HEK293T (cell line): ENCODE measurements around the gene CD4.

Source experiments
- ARNT ChIP-seq: fragments of 450-650 bp; IDR thresholded peaks from 2 replicates; pipeline ENCODE4 v1.6.1; 2017; ENCODE audit warnings: mild to moderate bottlenecking
- BHLHE40 ChIP-seq: fragments of 450-650 bp; IDR thresholded peaks from 2 replicates; pipeline ENCODE4 v1.6.1; 2016; ENCODE audit warnings: mild to moderate bottlenecking, moderate library complexity, borderline replicate concordance
- CTBP1 ChIP-seq: fragments of 450-650 bp; IDR thresholded peaks from 2 replicates; pipeline ENCODE4 v1.6.1; 2016; ENCODE audit warnings: borderline replicate concordance
- FOXA1 ChIP-seq: fragments of 450-650 bp; IDR thresholded peaks from 2 replicates; pipeline ENCODE4 v1.6.1; 2016; ENCODE audit warnings: mild to moderate bottlenecking
- FOXK2 ChIP-seq: fragments of 450-650 bp; IDR thresholded peaks from 2 replicates; pipeline ENCODE4 v1.6.1; 2016; ENCODE audit warnings: mild to moderate bottlenecking
- FOXM1 ChIP-seq: fragments of 450-650 bp; IDR thresholded peaks from 2 replicates; pipeline ENCODE4 v1.6.1; 2017; ENCODE audit warnings: mild to moderate bottlenecking, borderline replicate concordance
- LEF1 ChIP-seq: fragments of 450-650 bp; IDR thresholded peaks from 2 replicates; pipeline ENCODE4 v1.6.1; 2017; ENCODE audit warnings: mild to moderate bottlenecking, borderline replicate concordance
- PKNOX1 ChIP-seq: fragments of 450-650 bp; IDR thresholded peaks from 2 replicates; pipeline ENCODE4 v1.6.1; 2016
- SP1 ChIP-seq: fragments of 450-650 bp; IDR thresholded peaks from 2 replicates; pipeline ENCODE4 v1.6.1; 2017
- SUZ12 ChIP-seq: fragments of 450-650 bp; IDR thresholded peaks from 2 replicates; pipeline ENCODE4 v1.6.1; 2016; ENCODE audit warnings: mild to moderate bottlenecking
- TARDBP ChIP-seq: fragments of 450-650 bp; IDR thresholded peaks from 2 replicates; pipeline ENCODE4 v1.6.1; 2016
- ZNF384 ChIP-seq: fragments of 450-650 bp; IDR thresholded peaks from 2 replicates; pipeline ENCODE4 v1.6.1; 2016

GRCh38 chr12:6772726-6773589 is 16.4 kb upstream of the CD4 start:
- TF ChIP-seq ZNF384 (no peak), FOXA1 (no peak), PKNOX1 (no peak), TARDBP (no peak), ARNT (no peak), FOXM1 (no peak), SUZ12 (no peak), LEF1 (no peak), CTBP1 (no peak), SP1 (no peak), FOXK2 (no peak), BHLHE40 (no peak)
